ENCODE data around the gene AQP1. TPM values are rescaled to one million over a fixed set of nuclear protein-coding genes. Genes with fewer than 3 reads are reported as not detected.

The AQP1 gene
- total and polyA plus RNA-seq, 2 of the 8 experiments (the other 6 are each of a cell fraction or from before 2014, with no cell fraction given), result 0.18 to 0.19 TPM

- H3K9me3 ChIP-seq (ENCODE audit: insufficient read depth in 2 of 2, low read depth in 1 of 2, low read length in 1 of 2), result no peaks in the 10 kb centered on the region
- no peak overlapping the region for H3K23ac ChIP-seq (ENCODE audit: insufficient read length)
- H2BK120ac ChIP-seq (replicated peaks; ENCODE audit: low read depth, low read length), result no peak overlapping the region
- H3K79me2 ChIP-seq (ENCODE audit: control insufficient read depth in 1 of 2, insufficient read depth in 2 of 2, low read length in 2 of 2), result no peaks in the 10 kb centered on the region
- H3K79me1 ChIP-seq (ENCODE audit: low read depth, low read length), result no peaks in the 10 kb centered on the region
- H2BK12ac ChIP-seq (ENCODE audit: low read depth, low read length), result no peak overlapping the region
- no peak overlapping the region for H4K91ac ChIP-seq (replicated peaks; ENCODE audit: insufficient read length, low read length)
- no peak overlapping the region for H2BK20ac ChIP-seq (ENCODE audit: low read length)
- no peak overlapping the region for H2BK15ac ChIP-seq (ENCODE audit: low read length)
- no peak overlapping the region for H4K5ac ChIP-seq (ENCODE audit: insufficient read length, low read depth, low read length)
- no peak overlapping the region for H3K4ac ChIP-seq (replicated peaks; ENCODE audit: insufficient read length, low read depth, low read length)
- WGBS, 2 experiments (ENCODE audit: extremely low coverage in 1 of 2, insufficient coverage in 1 of 2, insufficient read length in 1 of 2, insufficient replicate concordance in 2 of 2, low coverage in 1 of 2, low lambda C conversion rate in 2 of 2, missing lambda C conversion rate in 1 of 2), result 94% methylated on average over 9 of the region's 9 CpGs; no CpG with 5 or more reads in 1 of the 2 experiments
- no peak for TF ChIP-seq GABPA (IDR thresholded peaks at IDR 0.05; ENCODE audit: borderline replicate concordance, insufficient read depth, low read length)
- TF ChIP-seq KDM4A (IDR thresholded peaks at IDR 0.05; ENCODE audit: low read depth, low read length, severe bottlenecking), result no peak
- TF ChIP-seq BACH1 (IDR thresholded peaks at IDR 0.05; ENCODE audit: low read length), result no peak
- no peak for TF ChIP-seq TCF12 (IDR thresholded peaks at IDR 0.05; ENCODE audit: low read depth, low read length)
- CTCF ChIA-PET (ENCODE audit: partially characterized antibody), result interaction anchor here (0.8 to 12.0 kb wide), 9 partner anchors 14 to 141 kb away, joined by 3 to 309 read pairs (median 3); partner anchors contain the start of genes AQP1 and GHRHR
- no peak overlapping the region for H2BK5ac ChIP-seq (ENCODE audit: low read depth, low read length)
- no peak overlapping the region for H3K4me3 ChIP-seq (ENCODE audit: extremely low read depth in 1 of 4, insufficient read depth in 2 of 4, low read depth in 3 of 4, low read length in 4 of 4)
- H3K14ac ChIP-seq (ENCODE audit: insufficient read length), result no peak overlapping the region
- 0 out of 7 replicates have a peak, but pooled peaks cover 0 to 8% (median 0%) of the 10 kb centered on the region in 4 experiments for H3K27me3 ChIP-seq (replicated peaks in 1 of 4; ENCODE audit: control insufficient read depth in 3 of 4, extremely low read depth in 1 of 4, insufficient read depth in 3 of 4, low read length in 3 of 4)
- H3K56ac ChIP-seq (replicated peaks; ENCODE audit: insufficient read length, low read depth, low read length), result no peak overlapping the region
- H2AK5ac ChIP-seq (ENCODE audit: low read depth, low read length), result no peak overlapping the region
- no peak overlapping the region for H3K27ac ChIP-seq (ENCODE audit: low read depth, low read length)
- no peak overlapping the region for H4K8ac ChIP-seq (ENCODE audit: extremely low read depth, insufficient read depth, low read length)
- H3K9ac ChIP-seq (replicated peaks in 1 of 4; ENCODE audit: extremely low read depth in 1 of 4, low read depth in 3 of 4, low read length in 3 of 4), result no peak overlapping the region
- DNase-seq (ENCODE audit: low read depth in 1 of 2, low spot score in 2 of 2) (peak in 1 of 2 experiments; percentile 1), FAIRE-seq (no peak)
- POLR2A ChIA-PET (ENCODE audit: partially characterized antibody), result no interaction called here
- no peak overlapping the region for H3K4me2 ChIP-seq (ENCODE audit: insufficient read depth in 1 of 2, low read depth in 2 of 2, low read length in 2 of 2)
- H3K18ac ChIP-seq (ENCODE audit: extremely low read depth, low read length), result no peak overlapping the region
- no peaks in the 10 kb centered on the region for H4K20me1 ChIP-seq (replicated peaks in 1 of 2; ENCODE audit: control insufficient read depth in 1 of 2, insufficient read depth in 2 of 2, low read length in 2 of 2)
- no peaks in the 10 kb centered on the region; the same call in 1 of the 2 replicates for H3K23me2 ChIP-seq (ENCODE audit: low read depth, low read length)
- H2AFZ ChIP-seq (ENCODE audit: low read length), result no peak overlapping the region
- peaks cover 0 to 9% (median 6%) of the 10 kb centered on the region in 4 experiments; a peak in 6 of 7 replicates for H3K4me1 ChIP-seq (replicated peaks in 1 of 4; ENCODE audit: control insufficient read depth in 3 of 4, insufficient read depth in 4 of 4, low read length in 3 of 4)
- no peaks in the 10 kb centered on the region for H3K36me3 ChIP-seq (ENCODE audit: control insufficient read depth in 2 of 4, insufficient read depth in 4 of 4, low read length in 3 of 4)
Observed at GRCh38 chr7:30931929-30932540, 20.4 kb downstream of the AQP1 start.
